ENCODE measurements around the gene RFX2. TPM values are rescaled to one million over a fixed set of nuclear protein-coding genes. Genes with fewer than 3 reads are reported as not detected.

RFX2 gene
- total and polyA plus RNA-seq, 4 donors, result 13.1 to 54.2 (median 20.0) TPM

DNA sequence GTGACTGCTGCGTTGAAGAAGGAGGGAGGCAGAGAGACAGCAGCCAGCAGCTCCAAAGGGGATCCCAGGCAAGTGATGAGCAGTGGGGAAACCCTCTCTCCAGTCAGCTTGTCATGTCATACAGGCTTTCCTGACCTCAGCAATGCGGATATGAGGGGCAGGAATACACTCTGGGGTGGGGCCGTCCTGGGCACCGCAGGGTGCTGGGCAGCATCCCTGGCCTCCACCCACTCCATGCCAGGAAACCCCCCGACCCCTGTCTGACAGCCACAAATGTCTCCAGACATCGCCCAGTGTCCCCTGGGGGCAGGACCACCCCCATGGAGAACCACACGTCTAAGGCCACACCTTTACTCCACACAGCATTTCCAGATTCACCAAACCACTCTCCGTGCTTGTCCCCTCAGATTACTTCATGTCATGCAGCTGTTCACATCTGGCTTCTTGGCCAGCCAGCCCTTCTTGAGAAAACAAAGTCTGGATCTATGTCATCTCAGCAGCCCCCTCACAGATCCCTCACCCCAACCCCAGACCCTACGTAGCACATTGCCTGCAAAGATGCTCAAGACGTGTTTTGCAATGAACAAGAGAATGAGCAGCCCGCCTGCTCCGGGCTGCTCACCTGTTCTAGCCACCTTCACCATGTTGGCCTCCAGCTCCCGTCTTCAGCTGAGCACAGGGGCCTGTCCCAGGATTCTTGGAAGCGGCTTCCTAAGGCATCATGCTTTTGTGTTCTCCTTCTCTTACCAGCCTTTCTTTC is 46.5 kb downstream of the RFX2 start:
- H3K4me3 ChIP-seq, result no peak overlapping the region
- ATAC-seq (ENCODE audit: insufficient read depth, low FRiP score) (no peak), DNase-seq (peak; percentile 48 to 79 (median 76))
- peaks cover 25 to 53% (median 33%) of the 10 kb centered on the region in 5 donors for H3K4me1 ChIP-seq (ENCODE audit: control insufficient read depth in 5 of 5, insufficient read depth in 5 of 5, low read length in 5 of 5)
- no peaks in the 10 kb centered on the region for H3K36me3 ChIP-seq (ENCODE audit: control insufficient read depth in 4 of 4, insufficient read depth in 4 of 4, low read length in 4 of 4)
- no peak overlapping the region for H3K9ac ChIP-seq (ENCODE audit: insufficient read depth in 1 of 2, low read length in 2 of 2)
- TF ChIP-seq, protein P1, sequence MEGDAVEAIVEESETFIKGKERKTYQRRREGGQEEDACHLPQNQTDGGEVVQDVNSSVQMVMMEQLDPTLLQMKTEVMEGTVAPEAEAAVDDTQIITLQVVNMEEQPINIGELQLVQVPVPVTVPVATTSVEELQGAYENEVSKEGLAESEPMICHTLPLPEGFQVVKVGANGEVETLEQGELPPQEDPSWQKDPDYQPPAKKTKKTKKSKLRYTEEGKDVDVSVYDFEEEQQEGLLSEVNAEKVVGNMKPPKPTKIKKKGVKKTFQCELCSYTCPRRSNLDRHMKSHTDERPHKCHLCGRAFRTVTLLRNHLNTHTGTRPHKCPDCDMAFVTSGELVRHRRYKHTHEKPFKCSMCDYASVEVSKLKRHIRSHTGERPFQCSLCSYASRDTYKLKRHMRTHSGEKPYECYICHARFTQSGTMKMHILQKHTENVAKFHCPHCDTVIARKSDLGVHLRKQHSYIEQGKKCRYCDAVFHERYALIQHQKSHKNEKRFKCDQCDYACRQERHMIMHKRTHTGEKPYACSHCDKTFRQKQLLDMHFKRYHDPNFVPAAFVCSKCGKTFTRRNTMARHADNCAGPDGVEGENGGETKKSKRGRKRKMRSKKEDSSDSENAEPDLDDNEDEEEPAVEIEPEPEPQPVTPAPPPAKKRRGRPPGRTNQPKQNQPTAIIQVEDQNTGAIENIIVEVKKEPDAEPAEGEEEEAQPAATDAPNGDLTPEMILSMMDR (IDR thresholded peaks at IDR 0.05; ENCODE audit: control extremely low read depth, extremely low read depth), result no peak
- 78 to 85% methylated on average over 14 of the region's 14 CpGs for WGBS, 2 donors
- H3K27ac ChIP-seq (ENCODE audit: low read depth in 1 of 2, low read length in 1 of 2), result peak overlapping the region in 1 of 2 donors; percentile 93
- no peaks in the 10 kb centered on the region for H3K27me3 ChIP-seq (ENCODE audit: control insufficient read depth in 3 of 3, insufficient read depth in 3 of 3, low read length in 2 of 3)
- no peaks in the 10 kb centered on the region for H3K9me3 ChIP-seq (ENCODE audit: control insufficient read depth in 4 of 4, insufficient read depth in 3 of 4, low read length in 3 of 4)

DNA sequence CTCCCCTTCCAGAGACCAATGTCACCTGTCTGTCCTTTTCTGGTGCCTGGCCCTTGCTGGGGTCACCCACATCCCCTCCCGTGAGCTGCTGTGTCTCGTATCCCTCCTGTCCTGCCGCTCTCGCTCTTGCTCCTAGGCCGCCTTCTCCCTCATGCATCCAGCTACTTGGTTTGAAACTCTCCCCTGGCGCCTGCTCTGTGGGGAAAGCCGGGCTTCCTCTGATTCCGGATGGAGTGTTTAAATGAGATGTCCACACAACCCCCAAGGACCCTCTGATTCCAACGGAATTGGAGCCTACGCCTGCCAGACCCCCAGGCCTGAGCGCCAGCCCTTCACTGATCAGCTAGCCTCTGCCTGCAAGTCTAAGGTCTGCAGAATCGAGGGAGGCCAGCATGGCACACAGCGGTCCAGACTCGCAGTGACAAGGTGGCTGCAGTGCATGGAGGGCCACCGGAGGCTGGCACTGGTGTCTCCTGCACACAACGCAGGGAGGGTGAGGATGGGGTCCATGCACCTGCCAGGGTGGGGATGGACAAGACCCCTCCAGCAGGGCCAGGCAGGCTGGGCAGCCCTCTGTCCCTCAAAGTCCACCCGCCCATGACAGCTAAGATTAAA is 47.2 kb downstream of the RFX2 start:
- no peak for ATAC-seq (ENCODE audit: insufficient read depth, low FRiP score)
- Histone ChIP-seq H3K27me3 (ENCODE audit: control insufficient read depth in 3 of 3, insufficient read depth in 3 of 3, low read length in 2 of 3) (no peaks in the 10 kb centered on the region), H3K4me1 (ENCODE audit: control insufficient read depth in 5 of 5, insufficient read depth in 5 of 5, low read length in 5 of 5) (peaks cover 24 to 53% (median 33%) of the 10 kb centered on the region in 5 donors), H3K4me3 (no peak overlapping the region), H3K36me3 (ENCODE audit: control insufficient read depth in 4 of 4, insufficient read depth in 4 of 4, low read length in 4 of 4) (no peaks in the 10 kb centered on the region), H3K9me3 (ENCODE audit: control insufficient read depth in 4 of 4, insufficient read depth in 3 of 4, low read length in 3 of 4) (no peaks in the 10 kb centered on the region), H3K27ac (ENCODE audit: low read depth in 1 of 2, low read length in 1 of 2) (peak overlapping the region in 1 of 2 donors; percentile 93), H3K9ac (ENCODE audit: insufficient read depth in 1 of 2, low read length in 2 of 2) (no peak overlapping the region)
- no peak for DNase-seq
- TF ChIP-seq, protein P1 (IDR thresholded peaks at IDR 0.05; ENCODE audit: control extremely low read depth, extremely low read depth), result no peak
- WGBS, 2 donors, result 82 to 92% methylated on average over 17 of the region's 17 CpGs

DNA sequence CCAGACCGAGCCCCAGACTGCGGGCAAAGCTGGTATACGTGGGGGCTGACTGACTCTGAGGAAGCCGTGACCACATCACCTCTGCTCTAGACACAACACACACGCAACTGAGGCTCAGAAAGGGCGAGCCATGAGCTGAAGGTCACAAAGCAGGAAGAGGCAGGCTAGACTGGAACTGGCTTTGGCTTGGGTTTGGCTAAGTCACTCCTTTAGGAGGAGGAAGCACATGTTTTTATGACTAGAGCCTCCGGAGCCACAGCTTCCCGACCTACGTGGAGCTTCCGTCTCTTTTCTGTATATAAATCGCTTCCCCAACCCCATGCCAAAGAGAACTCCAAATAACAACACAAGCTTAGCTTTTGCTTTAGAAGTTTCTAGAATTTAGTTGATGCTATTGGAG is 48.0 kb downstream of the RFX2 start:
- no peak overlapping the region for H3K4me3 ChIP-seq
- H3K36me3 ChIP-seq (ENCODE audit: control insufficient read depth in 4 of 4, insufficient read depth in 4 of 4, low read length in 4 of 4), result no peaks in the 10 kb centered on the region
- ATAC-seq (ENCODE audit: insufficient read depth, low FRiP score) (peak; percentile 50), DNase-seq (peak in 2 of 3 donors; percentile 45 to 65)
- TF ChIP-seq, protein P1 (IDR thresholded peaks at IDR 0.05; ENCODE audit: control extremely low read depth, extremely low read depth), result no peak
- no peak overlapping the region for H3K9ac ChIP-seq (ENCODE audit: insufficient read depth in 1 of 2, low read length in 2 of 2)
- peaks cover 22 to 52% (median 30%) of the 10 kb centered on the region in 5 donors for H3K4me1 ChIP-seq (ENCODE audit: control insufficient read depth in 5 of 5, insufficient read depth in 5 of 5, low read length in 5 of 5)
- no peaks in the 10 kb centered on the region for H3K9me3 ChIP-seq (ENCODE audit: control insufficient read depth in 4 of 4, insufficient read depth in 3 of 4, low read length in 3 of 4)
- 21 to 45% methylated on average over 11 of the region's 11 CpGs for WGBS, 2 donors
- no peaks in the 10 kb centered on the region for H3K27me3 ChIP-seq (ENCODE audit: control insufficient read depth in 3 of 3, insufficient read depth in 3 of 3, low read length in 2 of 3)
- H3K27ac ChIP-seq (ENCODE audit: low read depth in 1 of 2, low read length in 1 of 2), result peak overlapping the region in 1 of 2 donors; percentile 93
